ENCODE measurements around the gene ACVR2B.

Gene ACVR2B

GRCh38 chr3:38534180-38534579, 80.5 kb downstream of the ACVR2B start:
- DNase-seq = no peak

GRCh38 chr3:38534604-38535003, 80.9 kb downstream of the ACVR2B start:
- no peak for DNase-seq

GRCh38 chr3:38536671-38537070, 83.0 kb downstream of the ACVR2B start:
- no peak for DNase-seq

GRCh38 chr3:38538773-38539353, 85.2 kb downstream of the ACVR2B start:
- no peak for DNase-seq

GRCh38 chr3:38541806-38542205, 88.1 kb downstream of the ACVR2B start:
- no peak for DNase-seq
